Measurements from ENCODE around the gene SPG21. TPM values are rescaled to one million over a fixed set of nuclear protein-coding genes. Genes with fewer than 3 reads are reported as not detected.

The SPG21 gene
- total and polyA plus RNA-seq, 2 of the 13 experiments (the other 11 are each of a cell fraction or from before 2014, with no cell fraction given), result 36.7 to 42.4 TPM

- 0 out of 2 replicates have a peak, but pooled peaks have one; percentile 28 for TF ChIP-seq TFDP2 (CRISPR knock-in tag; IDR thresholded peaks at IDR 0.05)
- no peak for TF ChIP-seq DMAP1 (CRISPR knock-in tag; IDR thresholded peaks at IDR 0.05)
- no peak for TF ChIP-seq NR3C1 (CRISPR knock-in tag; IDR thresholded peaks at IDR 0.05)
- 0 out of 2 replicates have a peak, but pooled peaks have one; percentile 22 for TF ChIP-seq RXRB (CRISPR knock-in tag; IDR thresholded peaks at IDR 0.05; ENCODE audit: borderline replicate concordance)
- TF ChIP-seq ZNF839 (CRISPR knock-in tag; IDR thresholded peaks at IDR 0.05; ENCODE audit: borderline replicate concordance), result no peak
- peak; percentile 48 for TF ChIP-seq SAP130 (CRISPR knock-in tag; IDR thresholded peaks at IDR 0.05; ENCODE audit: low read depth)
- TF ChIP-seq ZMAT5 (CRISPR knock-in tag; IDR thresholded peaks at IDR 0.05; ENCODE audit: borderline replicate concordance, low read depth), result no peak
- TF ChIP-seq ZNF773 (CRISPR knock-in tag; IDR thresholded peaks at IDR 0.05; ENCODE audit: borderline replicate concordance), result no peak
- peak; percentile 55 for TF ChIP-seq MED1 (CRISPR knock-in tag; IDR thresholded peaks at IDR 0.05)
- no peak for TF ChIP-seq ZNF678 (CRISPR knock-in tag; IDR thresholded peaks at IDR 0.05)
- no peak for TF ChIP-seq ZSCAN20 (CRISPR knock-in tag; IDR thresholded peaks at IDR 0.05; ENCODE audit: borderline replicate concordance)
- peak; percentile 48; the same call in 1 of the 2 replicates for TF ChIP-seq HDAC2 (CRISPR knock-in tag; IDR thresholded peaks at IDR 0.05)
- TF ChIP-seq BHLHE40 (IDR thresholded peaks at IDR 0.05; ENCODE audit: low read length), result no peak
- no peak for TF ChIP-seq SRSF1 (optimal IDR thresholded peaks at IDR 0.05; ENCODE audit: low read depth, low read length)
- TF ChIP-seq ELF1 (CRISPR knock-in tag; IDR thresholded peaks at IDR 0.05), result no peak
- no peak for TF ChIP-seq ZSCAN12 (CRISPR knock-in tag; IDR thresholded peaks at IDR 0.05)
- TF ChIP-seq ZNF326 (CRISPR knock-in tag; IDR thresholded peaks at IDR 0.05; ENCODE audit: borderline replicate concordance), result no peak
- no peak for TF ChIP-seq ONECUT2 (CRISPR knock-in tag; IDR thresholded peaks at IDR 0.05)
- 0 out of 2 replicates have a peak, but pooled peaks have one; percentile 39 for TF ChIP-seq RARA (CRISPR knock-in tag; IDR thresholded peaks at IDR 0.05)
- TF ChIP-seq ZNF317 (CRISPR knock-in tag; IDR thresholded peaks at IDR 0.05), result no peak
- TF ChIP-seq HOXD1 (CRISPR knock-in tag; IDR thresholded peaks at IDR 0.05), result 0 out of 2 replicates have a peak, but pooled peaks have one; percentile 21
- 0 out of 2 replicates have a peak, but pooled peaks have one; percentile 33 for TF ChIP-seq KAT8 (CRISPR knock-in tag; IDR thresholded peaks at IDR 0.05)
- TF ChIP-seq ZBTB14 (CRISPR knock-in tag; IDR thresholded peaks at IDR 0.05), result no peak
- 0 out of 2 replicates have a peak, but pooled peaks have one; percentile 26 for TF ChIP-seq MAX (IDR thresholded peaks at IDR 0.05)
- no peak for TF ChIP-seq ZMAT3 (CRISPR knock-in tag; conservative IDR thresholded peaks at IDR 0.05)
- no peak for TF ChIP-seq E2F2 (CRISPR knock-in tag; IDR thresholded peaks at IDR 0.05; ENCODE audit: borderline replicate concordance)
- TF ChIP-seq PHF5A (CRISPR knock-in tag; IDR thresholded peaks at IDR 0.05; ENCODE audit: low read depth, unreplicated experiment), result no peak
- TF ChIP-seq ZNF556 (CRISPR knock-in tag; IDR thresholded peaks at IDR 0.05; ENCODE audit: borderline replicate concordance), result no peak
- TF ChIP-seq SOX5 (CRISPR knock-in tag; IDR thresholded peaks at IDR 0.05; ENCODE audit: borderline replicate concordance), result peak; percentile 32; the same call in 1 of the 2 replicates
- peak; percentile 17; the same call in 1 of the 2 replicates for TF ChIP-seq CEBPG (CRISPR knock-in tag; IDR thresholded peaks at IDR 0.05)
These were observed 4.2 kb downstream of the SPG21 start (continued) for GRCh38 chr15:64985366-64986033.
